NCI-H2081 treated with DMSO at 0.1 percent for 48 hours (cell line): Measurements from ENCODE around the gene MILR1.
"Not testable (repeated sequence)": the region's sequence is repeated elsewhere in the genome, so short reads cannot be mapped to it uniquely, and the experiment has no call there.

Experiments
- DNase-seq: peaks from one replicate; lab custom pipeline; 2025; lab: John Stamatoyannopoulos, UW

The MILR1 gene

GRCh38 chr17:64428406-64428805 lies 20.5 kb upstream of the MILR1 start:
- no peak for DNase-seq

DNA sequence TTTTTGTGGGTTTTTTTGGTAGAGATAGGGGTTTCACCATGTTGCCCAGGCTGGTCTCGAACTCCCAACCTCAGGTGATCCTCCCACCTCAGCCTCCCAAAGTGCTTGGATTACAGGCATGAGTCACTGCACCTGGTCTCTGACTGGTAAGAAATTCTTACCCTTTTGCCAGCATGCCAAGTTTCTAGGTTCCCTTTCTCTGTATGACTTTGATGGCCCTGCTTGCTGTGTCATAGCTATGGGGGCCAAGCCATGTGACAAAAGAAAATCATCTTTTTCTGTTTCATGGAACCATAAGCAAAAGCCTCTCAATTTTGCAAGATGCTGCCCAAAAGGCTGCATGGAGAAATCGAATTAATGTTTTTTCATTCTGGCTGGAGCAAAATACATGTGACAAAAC lies 18.9 kb upstream of the MILR1 start:
- not testable (repeated sequence) for DNase-seq

DNA sequence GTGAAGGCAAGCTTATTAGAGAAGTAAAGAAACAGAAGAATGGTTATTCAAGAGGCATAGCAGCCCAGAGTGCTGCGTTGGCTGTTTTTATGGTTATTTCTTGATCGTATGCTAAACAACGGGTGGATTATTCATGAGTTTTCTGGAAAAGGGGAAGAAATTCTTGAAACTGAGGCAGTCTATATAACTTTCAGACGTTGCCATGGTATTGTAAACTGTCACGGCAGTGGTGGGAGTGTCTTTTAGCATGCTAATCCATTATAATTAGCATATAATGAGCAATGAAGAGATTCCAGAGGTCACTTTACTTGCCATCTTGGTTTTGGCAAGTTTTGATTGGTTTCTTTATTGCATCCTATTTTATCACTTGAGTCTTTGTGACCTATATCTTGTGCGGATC lies 17.4 kb upstream of the MILR1 start:
- no peak for DNase-seq

- DNase-seq: no peak
These were observed 10.9 kb upstream of the MILR1 start for GRCh38 chr17:64437944-64438525.

GRCh38 chr17:64439521-64439920 lies 9.4 kb upstream of the MILR1 start:
- not testable (repeated sequence) for DNase-seq

DNA sequence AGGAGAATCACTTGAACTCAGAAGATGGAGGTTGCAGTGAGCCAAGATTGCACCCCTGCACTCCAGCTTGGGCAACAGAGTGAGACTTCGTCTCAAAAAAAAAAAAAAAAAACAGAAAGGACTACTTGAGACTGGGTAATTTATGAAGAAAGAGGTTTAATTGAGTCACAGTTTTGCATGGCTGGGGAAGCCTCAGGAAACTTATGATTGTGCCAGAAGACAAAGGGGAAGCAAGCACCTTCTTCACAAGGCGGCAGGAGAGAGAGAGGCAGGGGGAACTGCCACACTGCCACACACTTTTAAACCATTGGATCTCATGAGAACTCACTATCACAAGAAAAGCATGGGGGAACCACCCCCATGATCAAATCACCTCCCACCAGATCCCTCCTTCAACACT lies 9.0 kb upstream of the MILR1 start:
- DNase-seq: no peak

- no peak for DNase-seq
These were observed 7.0 kb upstream of the MILR1 start for GRCh38 chr17:64441772-64442540.

DNA sequence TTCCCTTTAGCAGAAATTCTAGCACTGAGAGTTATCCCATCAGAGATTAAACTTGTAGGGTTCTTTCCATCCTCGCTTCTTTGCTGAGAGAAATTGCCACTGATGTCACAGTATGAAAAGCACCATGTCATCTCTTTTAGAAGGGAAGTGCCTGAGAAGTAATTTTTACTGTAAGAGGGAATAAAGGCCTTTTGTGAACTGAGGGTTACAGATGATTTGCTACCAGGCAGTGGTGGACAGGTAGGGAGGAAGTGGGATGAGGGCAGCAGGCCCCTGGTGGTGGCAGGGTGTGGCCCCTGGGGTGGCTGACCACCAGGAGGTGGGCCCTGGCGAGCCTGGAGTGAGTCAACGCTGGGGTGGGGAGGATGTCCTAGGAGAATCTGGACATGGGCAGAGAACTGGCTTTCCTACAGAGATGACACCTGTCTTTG lies 6.4 kb upstream of the MILR1 start:
- DNase-seq: no peak

- DNase-seq: no peak
These were observed 5.7 kb upstream of the MILR1 start for GRCh38 chr17:64443086-64443760.

GRCh38 chr17:64447526-64447925 lies 1.4 kb upstream of the MILR1 start:
- DNase-seq: no peak

DNA sequence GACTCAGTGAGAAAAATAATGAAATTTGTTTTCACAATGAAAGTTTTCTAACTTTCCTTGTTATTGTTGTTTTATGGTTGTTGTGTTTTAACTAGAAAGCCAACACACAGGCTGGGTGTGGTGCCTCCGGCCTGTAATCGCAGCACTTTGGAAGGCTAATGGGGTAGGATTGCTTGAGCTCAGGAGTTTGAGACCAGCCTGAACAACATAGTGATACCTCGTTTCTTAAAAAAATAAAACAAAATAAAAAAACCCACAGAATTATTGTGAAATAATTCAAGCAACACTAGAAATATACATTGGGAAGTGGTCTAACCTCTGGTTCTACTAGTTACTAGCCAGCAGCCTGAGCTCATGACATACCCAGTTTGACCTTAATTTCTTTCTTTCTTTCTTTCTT lies 630 bp downstream of the MILR1 start:
- no peak for DNase-seq

- DNase-seq: no peak
These were observed 7.3 kb downstream of the MILR1 start for GRCh38 chr17:64455993-64456885.

DNA sequence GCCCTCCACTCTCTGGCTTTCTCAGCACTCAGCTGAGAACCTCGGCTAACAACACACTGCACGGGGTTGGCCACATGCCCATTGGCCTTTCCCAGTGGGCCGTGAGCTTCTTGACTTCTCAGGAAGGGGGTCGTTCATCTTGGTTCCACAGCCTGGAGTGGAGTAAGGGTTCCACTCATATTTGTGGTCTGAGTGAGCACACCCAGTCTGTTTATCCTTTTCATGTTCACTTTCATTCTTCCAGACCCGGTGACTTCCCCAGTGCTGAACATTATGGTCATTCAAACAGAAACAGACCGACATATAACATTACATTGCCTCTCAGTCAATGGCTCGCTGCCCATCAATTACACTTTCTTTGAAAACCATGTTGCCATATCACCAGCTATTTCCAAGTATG lies 8.2 kb downstream of the MILR1 start:
- no peak for DNase-seq

- no peak for DNase-seq
These were observed 9.8 kb downstream of the MILR1 start for GRCh38 chr17:64458756-64459155.

DNA sequence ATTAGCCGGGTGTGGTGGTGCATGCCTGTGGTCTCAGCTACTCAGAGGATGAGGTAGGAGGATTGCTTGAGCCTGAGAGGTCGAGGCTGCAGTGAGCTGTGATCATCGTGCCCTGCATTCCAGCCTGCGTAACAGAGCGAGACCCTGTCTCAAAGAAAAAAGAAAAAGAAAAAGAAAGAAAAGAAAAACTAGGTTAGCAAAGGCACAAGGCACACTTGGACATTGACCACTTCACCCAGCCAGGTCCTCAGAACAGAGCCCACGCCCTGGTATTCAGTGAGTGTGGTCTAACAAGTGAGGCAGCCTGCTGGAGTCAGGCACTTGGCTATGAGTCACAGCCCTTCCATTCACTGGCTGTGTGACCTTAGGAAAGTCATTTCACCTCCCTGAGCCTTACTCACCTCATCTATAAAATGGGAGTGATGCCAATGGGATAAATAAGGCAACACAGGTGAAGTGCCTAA lies 10.4 kb downstream of the MILR1 start:
- DNase-seq: no peak

DNA sequence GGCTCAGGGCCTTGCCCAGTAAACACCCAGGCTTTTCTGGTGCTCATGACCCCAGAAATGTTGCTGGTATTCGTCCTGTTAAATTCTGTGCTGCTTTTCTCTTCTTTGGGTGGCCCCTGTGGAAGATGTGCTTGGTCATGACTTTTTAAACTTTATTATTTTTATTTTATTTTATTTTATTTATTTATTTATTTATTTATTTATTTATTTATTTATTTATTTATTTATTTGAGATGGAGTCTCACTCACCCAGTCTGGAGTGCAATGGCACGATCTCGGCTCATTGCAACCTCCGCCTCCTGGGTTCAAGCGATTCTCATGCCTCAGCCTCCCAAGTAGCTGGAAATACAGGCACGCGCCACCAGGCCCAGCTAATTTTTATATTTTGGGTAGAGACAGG lies 10.9 kb downstream of the MILR1 start:
- DNase-seq: not testable (repeated sequence)

- no peak for DNase-seq
These were observed 12.0 kb downstream of the MILR1 start for GRCh38 chr17:64460955-64461354.

DNA sequence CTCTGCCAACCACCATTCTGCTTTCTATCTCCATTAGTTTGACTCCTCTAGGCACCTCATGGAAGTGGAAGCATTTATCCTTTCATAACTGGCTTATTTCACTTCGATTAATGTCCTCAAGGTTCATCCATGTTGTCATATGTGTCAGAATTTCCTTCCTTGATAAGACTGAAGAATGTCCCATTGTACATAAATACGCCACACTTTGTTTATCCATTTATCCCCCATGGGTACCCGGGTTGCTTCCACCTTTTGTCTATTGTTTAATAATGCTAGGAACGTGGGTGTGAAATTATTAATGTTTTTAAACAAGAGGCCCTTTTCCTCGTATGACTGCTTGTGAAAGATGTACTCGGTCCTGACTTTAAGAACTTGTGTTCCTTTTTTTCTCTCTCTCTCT lies 12.9 kb downstream of the MILR1 start:
- DNase-seq: no peak

GRCh38 chr17:64466019-64466735 lies 17.3 kb downstream of the MILR1 start:
- no peak for DNase-seq

DNA sequence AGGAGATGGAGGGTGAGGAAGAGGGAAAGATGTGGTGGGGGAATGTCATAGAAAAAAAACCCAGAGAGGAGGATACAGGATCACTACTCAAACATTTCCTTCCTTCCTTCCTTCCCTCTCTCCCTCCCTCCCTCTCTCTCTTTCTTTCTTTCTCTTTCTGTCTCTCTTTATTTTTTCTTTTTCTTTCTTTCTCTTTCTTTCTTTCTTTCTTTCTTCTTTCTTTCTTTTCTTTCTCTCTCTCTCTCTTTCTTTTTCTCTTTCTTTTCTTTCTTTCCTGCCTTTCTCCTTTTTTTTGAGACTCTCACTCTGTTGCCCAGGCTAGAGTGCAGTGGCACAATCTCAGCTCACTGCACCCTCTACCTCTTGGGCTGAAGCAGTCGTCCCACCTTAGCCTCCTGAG lies 17.9 kb downstream of the MILR1 start:
- DNase-seq: not testable (repeated sequence)

GRCh38 chr17:64470625-64471024 lies 21.7 kb downstream of the MILR1 start:
- DNase-seq: no peak
